Common myeloid progenitor, CD34-positive (primary cell): ENCODE data around the gene SLC30A1.

ENCODE experiments used
- CTCF ChIA-PET: fragments of 350-600 bp; sonication (Branson Sonifier 250); formaldehyde crosslinking; loops from one replicate; lab custom pipeline; 2021; ENCODE audit warnings: antibody characterized with exemption; lab: Charles Lee
- POLR2A ChIA-PET: fragments of 350-600 bp; sonication (Branson Sonifier 250); formaldehyde crosslinking; loops from one replicate; lab custom pipeline; 2021; ENCODE audit warnings: antibody characterized with exemption; lab: Charles Lee
- DNase-seq, 3 donors: peaks; one replicate each; pipeline versions ENCODE4 v3.0.0 to v3.0.0-alpha.2; 2013
- H3K27ac ChIP-seq, 2 experiments: 1 replicate in 1 of 2; 2 replicates in 1 of 2; pipeline ENCODE4 v1.7.0; 2013; ENCODE audit warnings: inconsistent platforms in 2 of 2, low read length in 2 of 2, mild to moderate bottlenecking in 2 of 2, low read depth in 1 of 2, moderate library complexity in 1 of 2; ENCODE audit not compliant: severe bottlenecking in 2 of 2, insufficient read depth in 1 of 2, poor library complexity in 1 of 2
- H3K27me3 ChIP-seq, 5 experiments: replicated peaks in 2 of 5; 1 replicate in 3 of 5; 2 replicates in 2 of 5; pipeline versions ENCODE4 v1.6.1 to v1.7.0; 2013; ENCODE audit warnings: low read length in 4 of 5, mild to moderate bottlenecking in 2 of 5, moderate library complexity in 2 of 5, inconsistent platforms in 1 of 5; ENCODE audit not compliant: insufficient read depth in 5 of 5, control insufficient read depth in 4 of 5
- H3K36me3 ChIP-seq, 4 experiments: 1 replicate in 2 of 4; 2 replicates in 2 of 4; pipeline versions ENCODE4 v1.6.1 to v1.7.0; 2013; ENCODE audit warnings: low read length in 3 of 4, control low read depth in 1 of 4, mild to moderate bottlenecking in 1 of 4; ENCODE audit not compliant: control insufficient read depth in 4 of 4, insufficient read depth in 4 of 4
- H3K4me1 ChIP-seq, 4 experiments: 1 replicate in 3 of 4; 2 replicates in 1 of 4; pipeline versions ENCODE4 v1.6.1 to v1.7.1; 2013; ENCODE audit warnings: low read length in 3 of 4, mild to moderate bottlenecking in 3 of 4, control low read depth in 1 of 4, inconsistent platforms in 1 of 4, moderate library complexity in 1 of 4; ENCODE audit not compliant: control insufficient read depth in 4 of 4, insufficient read depth in 4 of 4; ENCODE audit errors: control extremely low read depth in 1 of 4
- H3K4me3 ChIP-seq, 7 experiments: 1 replicate in 4 of 7; 2 replicates in 3 of 7; pipeline versions ENCODE4 v1.5.1 to v1.7.0; 2013; ENCODE audit warnings: mild to moderate bottlenecking in 7 of 7, low read length in 6 of 7, moderate library complexity in 6 of 7, inconsistent platforms in 2 of 7, low read depth in 2 of 7, control low read depth in 1 of 7; ENCODE audit not compliant: insufficient read depth in 4 of 7, control insufficient read depth in 1 of 7; ENCODE audit errors: extremely low read depth in 1 of 7
- H3K9me3 ChIP-seq, 5 experiments: 1 replicate in 4 of 5; 2 replicates in 1 of 5; pipeline versions ENCODE4 v1.6.1 to v1.7.1; 2013; ENCODE audit warnings: low read length in 4 of 5, mild to moderate bottlenecking in 2 of 5, inconsistent platforms in 1 of 5, low read depth in 1 of 5, moderate library complexity in 1 of 5; ENCODE audit not compliant: control insufficient read depth in 4 of 5, insufficient read depth in 2 of 5; ENCODE audit errors: control extremely low read depth in 1 of 5
- WGBS: methylation state at CpG from one replicate; pipeline ENCODE4 v1.1.5; 2013; ENCODE audit not compliant: insufficient coverage; 5-methylcytosine and 5-hydroxymethylcytosine counted together

The SLC30A1 gene

GRCh38 chr1:211613951-211614350 lies 35.0 kb upstream of the SLC30A1 start:
- Histone ChIP-seq H3K9me3 (no peaks in the 10 kb centered on the region), H3K4me3 (no peak overlapping the region), H3K27ac (no peak overlapping the region), H3K27me3 (peaks cover 0 to 4% (median 0%) of the 10 kb centered on the region in 5 experiments), H3K4me1 (peaks cover 0 to 48% (median 23%) of the 10 kb centered on the region in 4 experiments), H3K36me3 (no peaks in the 10 kb centered on the region)
- WGBS: no CpG with 5 or more reads among the region's 5 CpGs
- POLR2A ChIA-PET: no interaction called here
- CTCF ChIA-PET: interaction anchor here (0.8 to 2.2 kb wide), 2 partner anchors 11 to 35 kb away, joined by 4 to 6 read pairs; no protein-coding TSS in a partner anchor
- DNase-seq: peak in 2 of 3 donors; percentile 31 to 52

- CTCF ChIA-PET: interaction anchor here (0.6 to 2.2 kb wide), 7 partner anchors 9 to 55 kb away, joined by 3 to 6 read pairs (median 4); partner anchors contain the start of gene SLC30A1
- Histone ChIP-seq H3K4me3 (no peak overlapping the region), H3K36me3 (no peaks in the 10 kb centered on the region), H3K27me3 (peaks cover 0 to 4% (median 0%) of the 10 kb centered on the region in 5 experiments), H3K4me1 (peaks cover 0 to 47% (median 23%) of the 10 kb centered on the region in 4 experiments), H3K9me3 (no peaks in the 10 kb centered on the region), H3K27ac (no peak overlapping the region)
- POLR2A ChIA-PET: no interaction called here
- peak; percentile 83 to 95 (median 95) for DNase-seq
- 61% methylated on average over 6 of the region's 8 CpGs for WGBS
Measured at GRCh38 chr1:211613108-211613947, 34.4 kb upstream of the SLC30A1 start.

GRCh38 chr1:211612786-211613107 lies 33.8 kb upstream of the SLC30A1 start:
- Histone ChIP-seq H3K27me3 (peaks cover 0 to under 1% (median 0%) of the 10 kb centered on the region in 5 experiments), H3K36me3 (no peaks in the 10 kb centered on the region), H3K4me1 (peaks cover 0 to 53% (median 23%) of the 10 kb centered on the region in 4 experiments), H3K4me3 (no peak overlapping the region), H3K27ac (no peak overlapping the region), H3K9me3 (no peaks in the 10 kb centered on the region)
- WGBS: 73% methylated on average over 6 of the region's 6 CpGs
- CTCF ChIA-PET: interaction anchor here (0.6 to 2.2 kb wide), 8 partner anchors 10 to 55 kb away, joined by 3 to 6 read pairs (median 4); partner anchors contain the start of gene SLC30A1
- POLR2A ChIA-PET: no interaction called here
- no peak for DNase-seq

- Histone ChIP-seq H3K27ac (no peak overlapping the region), H3K27me3 (no peaks in the 10 kb centered on the region), H3K36me3 (no peaks in the 10 kb centered on the region), H3K9me3 (no peaks in the 10 kb centered on the region), H3K4me1 (peaks cover 3 to 61% (median 30%) of the 10 kb centered on the region in 4 experiments), H3K4me3 (no peak overlapping the region)
- no peak for DNase-seq
- ChIA-PET CTCF (interaction anchor here (0.5 to 1.8 kb wide), 9 partner anchors 11 to 137 kb away, joined by 3 to 8 read pairs (median 4); partner anchors contain the start of gene SLC30A1), POLR2A (no interaction called here)
- WGBS: no CpG with 5 or more reads among the region's 4 CpGs
Measured at GRCh38 chr1:211611818-211612217, 32.9 kb upstream of the SLC30A1 start.

- no peaks in the 10 kb centered on the region for H3K36me3 ChIP-seq
- DNase-seq: no peak
- H3K27me3 ChIP-seq: no peaks in the 10 kb centered on the region
- ChIA-PET CTCF (interaction anchor here (0.8 to 1.6 kb wide), 3 partner anchors 9 to 136 kb away, joined by 3 read pairs; no protein-coding TSS in a partner anchor), POLR2A (no interaction called here)
- no peak overlapping the region for H3K27ac ChIP-seq
- H3K4me3 ChIP-seq: no peak overlapping the region
- 84% methylated on average over 8 of the region's 9 CpGs for WGBS
- peaks cover 3 to 69% (median 35%) of the 10 kb centered on the region in 4 experiments for H3K4me1 ChIP-seq
- H3K9me3 ChIP-seq: no peaks in the 10 kb centered on the region
Measured at GRCh38 chr1:211610779-211611556, 32.0 kb upstream of the SLC30A1 start.

- CTCF ChIA-PET: interaction anchor here (0.7 to 1.3 kb wide), 2 partner anchors 25 to 31 kb away, joined by 3 read pairs; partner anchors contain the start of gene SLC30A1
- 96% methylated on average over 9 of the region's 10 CpGs for WGBS
- Histone ChIP-seq H3K27ac (no peak overlapping the region), H3K4me1 (peaks cover 3 to 63% (median 31%) of the 10 kb centered on the region in 4 experiments), H3K27me3 (no peaks in the 10 kb centered on the region), H3K4me3 (no peak overlapping the region), H3K36me3 (no peaks in the 10 kb centered on the region), H3K9me3 (no peaks in the 10 kb centered on the region)
- POLR2A ChIA-PET: no interaction called here
- no peak for DNase-seq
Measured at GRCh38 chr1:211609120-211610024, 30.4 kb upstream of the SLC30A1 start.
